DOHH2 (cell line): ENCODE measurements around the gene CEACAM6.

ENCODE experiments used
- EZH2phosphoT487 ChIP-seq: fragments of 200-600 bp; sonication (generic); IDR thresholded peaks from 2 replicates; pipeline ENCODE4 v1.6.1; 2017; ENCODE audit warnings: borderline replicate concordance, mild to moderate bottlenecking, antibody characterized with exemption, low read length, moderate library complexity, mixed read lengths
- TF ChIP-seq, protein P1 (sequence below): fragments of 200-600 bp; sonication (generic); IDR thresholded peaks from one replicate; pipeline ENCODE4 v1.5.1; 2014; ENCODE audit warnings: antibody characterized with exemption, mild to moderate bottlenecking, low read depth, low read length; ENCODE audit not compliant: poor library complexity, severe bottlenecking

DNA sequence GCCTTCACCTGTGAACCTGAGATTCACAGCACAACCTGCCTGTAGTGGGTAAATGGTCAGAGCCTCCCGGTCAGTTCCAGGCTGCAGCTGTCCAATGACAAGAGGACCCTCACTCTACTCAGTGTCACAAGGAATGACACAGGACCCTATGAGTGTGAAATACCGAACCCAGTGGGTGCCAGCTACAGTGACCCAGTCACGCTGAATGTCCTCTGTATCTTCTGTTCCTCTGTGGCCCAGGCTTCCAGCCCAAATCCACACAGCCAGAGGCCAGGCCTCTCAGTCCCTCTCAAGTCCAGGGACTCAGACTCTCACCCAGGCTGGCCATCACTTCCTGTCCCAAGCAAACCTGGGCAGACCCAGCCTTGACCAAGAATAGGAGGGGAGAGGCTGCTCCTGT lies 51.8 kb downstream of the CEACAM6 start:
- TF ChIP-seq, protein P1, sequence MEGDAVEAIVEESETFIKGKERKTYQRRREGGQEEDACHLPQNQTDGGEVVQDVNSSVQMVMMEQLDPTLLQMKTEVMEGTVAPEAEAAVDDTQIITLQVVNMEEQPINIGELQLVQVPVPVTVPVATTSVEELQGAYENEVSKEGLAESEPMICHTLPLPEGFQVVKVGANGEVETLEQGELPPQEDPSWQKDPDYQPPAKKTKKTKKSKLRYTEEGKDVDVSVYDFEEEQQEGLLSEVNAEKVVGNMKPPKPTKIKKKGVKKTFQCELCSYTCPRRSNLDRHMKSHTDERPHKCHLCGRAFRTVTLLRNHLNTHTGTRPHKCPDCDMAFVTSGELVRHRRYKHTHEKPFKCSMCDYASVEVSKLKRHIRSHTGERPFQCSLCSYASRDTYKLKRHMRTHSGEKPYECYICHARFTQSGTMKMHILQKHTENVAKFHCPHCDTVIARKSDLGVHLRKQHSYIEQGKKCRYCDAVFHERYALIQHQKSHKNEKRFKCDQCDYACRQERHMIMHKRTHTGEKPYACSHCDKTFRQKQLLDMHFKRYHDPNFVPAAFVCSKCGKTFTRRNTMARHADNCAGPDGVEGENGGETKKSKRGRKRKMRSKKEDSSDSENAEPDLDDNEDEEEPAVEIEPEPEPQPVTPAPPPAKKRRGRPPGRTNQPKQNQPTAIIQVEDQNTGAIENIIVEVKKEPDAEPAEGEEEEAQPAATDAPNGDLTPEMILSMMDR, result no peak
- no peak for TF ChIP-seq EZH2phosphoT487
